Fibroblast of upper back skin (primary cell): ENCODE results near the gene CYP3A5.
"Not testable (repeated sequence)": the region's sequence is repeated elsewhere in the genome, so short reads cannot be mapped to it uniquely, and the experiment has no call there.

Experiments
- DNase-seq: peaks from one replicate; pipeline ENCODE4 v3.0.0-alpha.2; 2013

CYP3A5 gene

GRCh38 chr7:99679400-99680191 lies at the start of gene CYP3A5:
Gene CYP3A5 (minus strand): TSS chr7:99679996. CDS start chr7:99679896, 100 bp downstream.
- no peak for DNase-seq

DNA sequence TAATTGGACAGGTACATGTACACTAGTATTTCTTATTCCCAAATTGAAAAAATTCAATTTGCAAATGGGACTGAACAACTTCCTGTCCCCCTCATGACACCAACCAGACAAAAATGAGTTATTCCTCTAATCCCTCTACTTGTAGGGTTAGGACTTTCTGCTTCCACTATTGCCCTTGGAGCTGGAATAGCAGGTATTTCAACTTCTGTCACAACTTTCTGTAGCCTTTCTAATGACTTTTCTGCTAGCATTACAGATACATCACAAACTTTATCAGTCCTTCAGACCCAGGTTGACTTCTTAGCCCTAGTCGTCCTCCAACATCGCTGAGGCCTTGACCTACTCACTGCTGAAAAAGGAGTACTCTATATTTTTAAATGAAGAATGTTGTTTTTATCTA lies 48.8 kb upstream of the CYP3A5 start:
- no peak for DNase-seq

- DNase-seq = not testable (repeated sequence)
Observed at GRCh38 chr7:99723201-99723600, 43.4 kb upstream of the CYP3A5 start.

DNA sequence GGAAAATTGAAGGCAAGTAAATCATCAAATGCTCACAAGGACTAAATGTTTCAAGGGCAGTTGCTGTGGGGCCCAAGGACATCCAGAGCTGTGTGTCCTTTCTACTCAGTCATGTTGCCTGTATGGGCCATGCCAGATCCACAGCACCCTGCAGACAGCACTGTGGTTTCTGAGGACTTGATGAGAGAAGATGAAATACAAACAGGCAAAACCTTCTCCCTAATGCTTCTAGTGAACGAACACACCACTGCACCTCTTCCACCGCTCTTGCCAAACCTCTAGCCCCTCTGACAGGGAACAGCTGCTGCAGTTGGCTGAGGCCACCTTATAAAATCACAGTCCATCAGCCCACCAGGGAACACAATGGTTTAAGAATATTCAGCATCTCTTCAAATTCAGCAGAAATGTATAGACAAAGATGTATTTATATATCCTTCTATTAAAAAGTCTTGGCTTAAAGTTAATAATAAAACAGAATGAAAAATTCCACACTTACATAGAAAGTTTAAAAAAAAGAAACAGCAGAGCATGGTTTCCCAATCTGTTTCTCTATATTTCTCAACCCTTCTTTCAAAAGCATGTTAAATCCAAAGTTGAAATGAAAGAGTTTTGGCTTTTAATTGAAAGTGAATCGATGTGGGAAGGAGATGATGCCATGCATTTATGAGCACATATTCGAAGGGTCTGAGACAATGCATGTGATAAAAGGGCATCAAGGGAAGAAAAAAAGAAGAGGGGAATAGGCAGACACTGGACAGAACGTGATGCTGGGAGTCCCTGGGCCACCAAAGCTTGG lies 41.2 kb upstream of the CYP3A5 start:
- no peak for DNase-seq

DNA sequence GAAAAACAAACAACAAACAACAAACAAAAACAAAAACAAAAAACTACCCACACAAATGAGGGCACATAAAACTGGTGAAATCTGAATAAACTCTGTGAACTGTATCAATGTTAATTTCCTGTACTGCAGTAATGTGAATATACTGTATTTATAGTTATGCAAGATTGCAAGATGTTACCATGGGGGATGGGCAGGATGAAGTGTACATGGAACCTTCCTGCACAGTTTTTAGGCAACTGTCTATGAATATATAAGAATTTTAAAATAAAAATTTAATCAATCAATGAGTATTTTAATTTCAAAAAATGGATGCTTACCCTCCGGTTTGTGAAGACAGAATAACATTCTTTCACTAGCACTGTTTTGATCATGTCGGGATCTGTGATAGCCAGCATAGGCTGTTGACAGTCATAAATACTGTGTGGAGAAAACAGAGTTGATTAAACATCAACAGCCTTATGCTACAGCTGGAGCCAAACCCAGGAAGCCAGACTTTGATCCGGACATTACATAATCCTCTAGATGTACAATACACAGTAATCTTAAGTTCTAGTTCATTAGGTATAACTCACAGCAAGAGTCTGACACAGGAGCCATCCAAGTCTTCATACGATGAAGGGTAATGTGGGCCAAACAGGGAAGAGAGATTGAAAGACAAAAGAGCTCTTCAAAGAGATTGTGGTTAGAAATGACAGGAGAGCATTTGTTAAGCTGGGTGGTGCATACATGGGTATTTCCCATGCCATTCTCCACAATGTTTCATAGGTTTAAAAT lies 40.4 kb upstream of the CYP3A5 start:
- no peak for DNase-seq

DNA sequence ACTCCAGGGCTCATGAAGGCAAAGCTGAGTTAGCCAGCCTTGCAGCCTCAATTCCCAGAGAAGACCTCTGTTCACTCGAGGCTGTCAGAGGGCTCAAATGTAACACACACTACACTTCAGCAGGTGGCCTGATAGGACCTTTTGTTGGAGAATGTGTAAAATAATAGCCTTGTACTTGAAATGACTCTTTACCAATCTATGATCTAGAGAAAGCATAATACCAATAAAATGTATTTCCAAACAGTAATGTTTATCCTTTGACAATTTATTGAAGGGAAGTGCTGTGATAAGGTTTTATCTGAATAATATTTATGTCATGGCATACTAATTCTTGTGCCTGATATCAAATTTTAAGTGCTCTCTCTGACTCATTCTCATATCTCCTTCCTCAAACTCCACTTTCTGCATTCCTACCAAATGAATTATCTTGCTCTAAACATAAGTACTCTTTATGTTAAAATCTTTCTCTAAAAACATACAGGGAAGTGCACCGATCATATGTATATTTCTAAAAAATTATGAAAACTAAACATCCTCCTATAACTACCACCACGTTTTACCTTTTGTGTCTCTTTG lies 34.3 kb upstream of the CYP3A5 start:
- DNase-seq = no peak

DNA sequence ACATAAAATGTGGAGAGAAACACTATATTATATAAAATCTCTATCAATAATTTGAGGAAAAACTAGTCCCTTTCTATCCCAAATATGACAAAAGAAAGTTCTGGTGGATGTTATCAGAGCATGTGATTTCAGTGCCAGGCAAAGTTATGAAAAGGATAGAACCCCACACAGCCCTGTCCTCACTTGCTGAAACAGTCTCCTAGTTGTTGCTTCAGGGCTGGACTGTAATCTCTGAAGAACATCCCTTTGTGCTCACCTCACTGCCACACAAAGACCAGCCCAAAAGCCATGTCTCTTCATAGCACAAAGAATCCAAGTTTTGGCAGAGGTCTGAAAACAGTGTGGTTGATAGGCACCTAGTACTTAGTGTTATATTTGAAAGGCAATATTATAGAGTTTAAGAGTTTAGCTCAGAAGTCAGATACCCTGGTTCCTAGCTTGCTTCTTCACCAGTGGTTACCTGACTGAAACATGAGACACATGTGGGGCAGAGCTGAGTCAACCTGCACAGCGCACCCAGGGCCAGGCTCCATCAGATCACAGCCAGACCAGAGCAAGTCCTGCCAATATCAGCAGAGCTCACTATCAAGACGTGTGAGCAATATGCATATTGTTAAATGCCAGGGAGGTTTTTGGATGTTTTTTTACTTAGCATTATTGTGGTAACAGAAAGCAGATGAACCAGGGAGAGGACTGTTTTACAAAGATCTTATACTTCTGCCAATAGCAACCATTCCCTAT lies 30.2 kb upstream of the CYP3A5 start:
- no peak for DNase-seq

DNA sequence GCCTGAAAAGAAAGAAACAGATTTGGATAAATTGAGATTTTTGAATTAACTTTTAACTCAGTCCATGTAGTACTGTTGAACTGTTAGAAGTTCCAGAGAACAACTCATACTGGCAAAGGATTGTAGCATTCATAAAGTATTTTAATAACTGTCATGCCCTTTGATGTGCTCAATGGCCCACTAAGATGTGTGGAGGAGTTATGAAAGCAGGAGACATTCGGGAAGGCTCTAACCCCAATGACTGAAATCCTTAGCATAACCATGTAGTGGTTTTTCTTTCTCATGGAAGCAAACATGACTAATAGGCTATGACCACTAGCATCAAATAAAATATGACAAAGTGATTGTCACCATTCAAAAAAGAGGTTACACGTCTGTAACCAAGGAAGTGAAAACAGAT lies 29.5 kb upstream of the CYP3A5 start:
- DNase-seq = no peak

DNA sequence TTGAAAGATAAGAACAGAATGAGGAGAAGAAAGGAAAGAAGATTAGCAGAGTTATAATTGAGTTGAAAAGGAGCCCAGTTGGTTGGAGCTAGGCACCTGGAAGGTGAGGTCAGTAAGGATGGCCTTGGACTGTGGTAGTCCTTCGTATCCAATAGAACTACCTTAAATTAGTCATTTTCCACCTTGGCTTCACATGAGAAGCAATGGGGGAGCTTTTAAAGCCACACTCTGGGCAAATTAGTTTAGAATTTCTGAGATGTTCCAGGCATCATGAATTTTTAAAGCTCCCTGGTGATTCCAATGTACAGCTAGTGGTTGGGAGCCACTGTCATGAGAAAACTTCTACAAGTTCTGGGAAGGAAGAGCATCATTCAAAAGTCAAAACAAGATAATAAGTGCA lies 27.3 kb upstream of the CYP3A5 start:
- no peak for DNase-seq

- no peak for DNase-seq
Observed at GRCh38 chr7:99699946-99700345, 20.1 kb upstream of the CYP3A5 start.

DNA sequence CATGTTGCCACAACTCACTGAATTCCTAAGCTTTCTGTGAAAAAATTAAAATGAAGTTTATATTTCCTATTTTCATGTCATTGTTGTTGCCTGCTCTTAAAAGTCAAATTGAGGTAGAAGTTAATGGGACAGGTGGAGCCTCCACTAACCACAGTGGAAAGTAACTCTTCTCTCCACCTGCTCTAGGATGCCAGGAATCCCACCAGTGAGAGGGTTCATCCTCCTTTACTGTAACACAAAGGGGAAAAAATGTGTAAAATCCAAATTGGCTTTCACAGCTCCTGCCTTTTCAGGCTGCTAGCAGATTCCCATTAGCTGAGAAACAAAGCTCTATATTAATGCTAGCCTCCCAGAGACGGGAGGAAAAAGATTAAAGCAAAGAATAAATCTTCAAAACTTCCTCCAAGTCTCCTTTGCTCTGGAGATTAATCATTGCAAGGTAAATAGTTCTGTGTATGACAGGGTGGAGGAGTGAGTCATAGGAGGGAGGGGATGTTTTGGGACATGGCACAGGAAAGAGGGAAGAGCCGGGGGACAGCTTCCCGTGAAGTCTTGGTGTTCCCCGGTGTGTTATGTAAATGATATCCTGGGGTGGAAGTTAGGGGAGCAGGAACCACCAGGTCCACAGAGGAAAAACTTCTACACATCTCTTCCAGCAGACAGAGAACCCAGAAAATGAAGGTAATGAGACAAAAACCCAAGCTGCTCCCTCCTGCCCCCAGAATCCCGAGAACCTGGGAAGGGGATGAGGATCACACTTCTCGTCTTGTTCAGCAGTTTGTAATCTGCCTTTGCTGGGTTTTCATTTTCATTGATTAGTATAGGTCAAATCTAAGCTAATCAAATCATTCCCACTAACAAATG lies 19.3 kb upstream of the CYP3A5 start:
- not testable (repeated sequence) for DNase-seq

- no peak for DNase-seq
Observed at GRCh38 chr7:99694912-99695304, 15.1 kb upstream of the CYP3A5 start.

DNA sequence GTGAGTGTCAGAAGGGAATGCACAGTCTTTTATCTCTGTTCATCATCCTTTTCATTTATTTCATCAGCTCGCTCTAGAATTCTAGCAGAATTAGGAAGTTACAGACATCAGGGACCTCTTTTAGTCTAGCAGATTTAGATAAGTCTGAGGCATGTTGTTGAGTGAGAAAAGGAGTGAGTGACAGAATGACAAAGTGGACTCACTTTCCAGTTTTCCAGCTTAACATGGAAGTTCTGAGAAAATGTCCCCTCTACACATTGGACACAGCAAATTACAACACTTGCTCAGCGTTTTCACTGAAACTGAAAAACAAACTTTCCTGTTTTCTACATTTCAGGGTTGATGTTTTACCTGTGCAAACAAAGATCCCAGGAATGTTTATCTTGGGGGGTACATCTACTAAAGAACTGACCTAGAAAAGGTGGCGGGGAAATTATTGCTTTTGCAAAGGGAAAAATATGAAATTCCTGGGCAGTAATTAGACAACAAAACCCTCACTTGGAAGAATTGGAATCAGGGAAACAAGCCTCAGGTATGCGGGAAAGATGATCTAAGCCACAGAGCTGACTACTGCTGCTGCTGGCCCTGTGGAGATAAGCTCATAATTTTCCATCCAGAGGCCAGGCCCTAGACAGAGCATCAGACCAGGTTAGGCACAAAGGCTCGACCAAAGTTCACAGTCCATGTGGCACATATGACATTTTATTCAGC lies 14.6 kb upstream of the CYP3A5 start:
- no peak for DNase-seq

GRCh38 chr7:99693427-99694200 lies 13.8 kb upstream of the CYP3A5 start:
- DNase-seq = no peak

DNA sequence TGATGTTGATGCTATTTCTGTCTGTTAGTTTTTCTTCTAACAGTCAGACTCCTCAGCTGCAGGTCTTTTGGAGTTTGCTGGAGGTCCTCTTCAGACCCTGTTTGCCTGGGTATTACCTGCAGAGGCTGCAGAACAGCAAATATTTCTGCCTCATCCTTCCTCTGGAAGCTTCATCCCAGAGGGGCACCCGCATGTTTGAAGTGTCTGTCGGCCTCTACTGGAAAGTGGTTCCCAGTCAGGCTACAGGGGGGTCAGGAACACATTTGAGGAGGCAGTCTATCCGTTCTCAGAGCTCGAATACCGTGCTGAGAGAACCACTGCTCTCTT lies 13.3 kb upstream of the CYP3A5 start:
- no peak for DNase-seq

- DNase-seq = not testable (repeated sequence)
Observed at GRCh38 chr7:99692563-99692962, 12.8 kb upstream of the CYP3A5 start.

GRCh38 chr7:99691658-99692057 lies 11.9 kb upstream of the CYP3A5 start:
- not testable (repeated sequence) for DNase-seq

- DNase-seq = not testable (repeated sequence)
Observed at GRCh38 chr7:99690918-99691317, 11.1 kb upstream of the CYP3A5 start.

GRCh38 chr7:99685871-99686608 lies 6.2 kb upstream of the CYP3A5 start:
- not testable (repeated sequence) for DNase-seq
